ENCODE data around the gene GPR157.

- TF ChIP-seq EZH2 (IDR thresholded peaks at IDR 0.05) (no peak), EZH2phosphoT487 (IDR thresholded peaks at IDR 0.05) (no peak)
- TF ChIP-seq, protein P1, sequence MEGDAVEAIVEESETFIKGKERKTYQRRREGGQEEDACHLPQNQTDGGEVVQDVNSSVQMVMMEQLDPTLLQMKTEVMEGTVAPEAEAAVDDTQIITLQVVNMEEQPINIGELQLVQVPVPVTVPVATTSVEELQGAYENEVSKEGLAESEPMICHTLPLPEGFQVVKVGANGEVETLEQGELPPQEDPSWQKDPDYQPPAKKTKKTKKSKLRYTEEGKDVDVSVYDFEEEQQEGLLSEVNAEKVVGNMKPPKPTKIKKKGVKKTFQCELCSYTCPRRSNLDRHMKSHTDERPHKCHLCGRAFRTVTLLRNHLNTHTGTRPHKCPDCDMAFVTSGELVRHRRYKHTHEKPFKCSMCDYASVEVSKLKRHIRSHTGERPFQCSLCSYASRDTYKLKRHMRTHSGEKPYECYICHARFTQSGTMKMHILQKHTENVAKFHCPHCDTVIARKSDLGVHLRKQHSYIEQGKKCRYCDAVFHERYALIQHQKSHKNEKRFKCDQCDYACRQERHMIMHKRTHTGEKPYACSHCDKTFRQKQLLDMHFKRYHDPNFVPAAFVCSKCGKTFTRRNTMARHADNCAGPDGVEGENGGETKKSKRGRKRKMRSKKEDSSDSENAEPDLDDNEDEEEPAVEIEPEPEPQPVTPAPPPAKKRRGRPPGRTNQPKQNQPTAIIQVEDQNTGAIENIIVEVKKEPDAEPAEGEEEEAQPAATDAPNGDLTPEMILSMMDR (IDR thresholded peaks at IDR 0.05): no peak
Observed at GRCh38 chr1:9051379-9051778, 77.5 kb downstream of the GPR157 start.
